Right lung (tissue), 5 donors: ENCODE results near the gene PTOV1. TPM values are rescaled to one million over a fixed set of nuclear protein-coding genes. Genes with fewer than 3 reads are reported as not detected.

Experiments used
- DNase-seq, 2 donors: peaks; one replicate each; pipeline ENCODE4 v3.0.0-alpha.2; 2013
- polyA plus RNA-seq, 5 donors: library from polyadenylated mRNA; unstranded; fragments of 120-200 nt; gene quantifications; one replicate each; pipeline versions ENCODE4 v1.2.1 to v1.2.3, GENCODE V29; 2013; ENCODE audit warnings: inconsistent platforms in 1 of 5, low replicate concordance in 1 of 5; ENCODE audit not compliant: insufficient read length in 5 of 5, insufficient read depth in 1 of 5

PTOV1 gene
- polyA plus RNA-seq, 5 donors, result 207 to 317 (median 259) TPM

DNA sequence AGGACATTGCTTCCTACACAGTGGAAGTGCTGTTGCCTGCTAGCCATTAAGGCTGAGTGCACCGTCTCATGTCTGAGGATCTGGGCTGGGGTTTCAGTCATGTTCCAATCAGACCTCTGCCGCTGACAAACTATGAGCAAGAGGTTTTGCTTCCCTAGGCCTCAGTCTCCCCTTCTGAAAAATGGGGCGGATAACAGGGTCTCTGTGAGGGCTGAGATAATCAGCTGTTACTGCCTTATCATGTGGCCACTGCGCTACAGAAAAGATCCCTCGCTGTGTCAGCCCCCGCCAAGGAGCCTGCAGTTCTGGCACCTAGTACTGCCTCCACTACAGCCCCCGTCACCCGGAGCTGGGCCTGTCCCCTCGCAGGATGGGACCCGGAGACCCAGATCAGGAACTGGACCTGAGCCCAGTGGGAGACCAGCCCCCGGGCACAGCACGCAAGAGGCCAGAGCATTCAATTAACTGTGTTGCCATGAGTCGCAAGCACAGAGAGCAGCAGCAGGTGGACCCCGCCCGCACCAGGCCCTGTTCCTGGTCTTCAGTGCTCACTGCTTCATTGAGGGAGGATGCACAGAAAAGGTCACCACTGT, 19.4 kb downstream of the PTOV1 start:
- no peak for DNase-seq

DNA sequence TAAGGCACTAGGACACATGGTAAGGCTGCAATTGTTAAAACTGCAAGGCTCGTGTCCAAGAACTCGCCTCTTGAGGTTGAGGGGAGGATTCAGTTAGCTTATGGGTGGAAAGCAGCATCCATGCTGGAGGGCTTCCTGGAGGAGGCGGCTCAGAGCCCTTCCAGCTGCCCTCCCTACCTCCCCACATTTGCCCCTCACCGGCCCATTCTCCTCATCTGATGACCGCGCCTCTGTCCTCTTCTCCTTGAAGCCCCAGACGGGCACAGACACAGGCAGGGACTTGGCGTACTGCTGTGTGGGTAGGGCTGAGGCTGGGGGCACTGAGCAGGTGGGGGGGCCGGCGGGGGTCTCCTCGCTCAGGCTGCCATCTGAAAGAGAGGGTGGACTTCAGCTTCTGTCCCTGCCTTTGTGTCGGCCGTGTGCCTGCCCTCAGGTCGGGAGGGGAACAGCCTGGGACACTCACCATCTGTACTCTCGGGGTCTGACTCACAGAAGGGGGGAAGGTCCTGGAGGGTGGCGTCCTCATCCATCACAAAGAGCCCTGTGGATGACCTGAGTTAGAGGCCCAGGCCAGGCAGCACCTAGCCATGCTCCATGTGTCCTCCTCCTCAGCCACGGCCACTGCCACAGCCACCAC, 20.5 kb downstream of the PTOV1 start:
- DNase-seq, result no peak

DNA sequence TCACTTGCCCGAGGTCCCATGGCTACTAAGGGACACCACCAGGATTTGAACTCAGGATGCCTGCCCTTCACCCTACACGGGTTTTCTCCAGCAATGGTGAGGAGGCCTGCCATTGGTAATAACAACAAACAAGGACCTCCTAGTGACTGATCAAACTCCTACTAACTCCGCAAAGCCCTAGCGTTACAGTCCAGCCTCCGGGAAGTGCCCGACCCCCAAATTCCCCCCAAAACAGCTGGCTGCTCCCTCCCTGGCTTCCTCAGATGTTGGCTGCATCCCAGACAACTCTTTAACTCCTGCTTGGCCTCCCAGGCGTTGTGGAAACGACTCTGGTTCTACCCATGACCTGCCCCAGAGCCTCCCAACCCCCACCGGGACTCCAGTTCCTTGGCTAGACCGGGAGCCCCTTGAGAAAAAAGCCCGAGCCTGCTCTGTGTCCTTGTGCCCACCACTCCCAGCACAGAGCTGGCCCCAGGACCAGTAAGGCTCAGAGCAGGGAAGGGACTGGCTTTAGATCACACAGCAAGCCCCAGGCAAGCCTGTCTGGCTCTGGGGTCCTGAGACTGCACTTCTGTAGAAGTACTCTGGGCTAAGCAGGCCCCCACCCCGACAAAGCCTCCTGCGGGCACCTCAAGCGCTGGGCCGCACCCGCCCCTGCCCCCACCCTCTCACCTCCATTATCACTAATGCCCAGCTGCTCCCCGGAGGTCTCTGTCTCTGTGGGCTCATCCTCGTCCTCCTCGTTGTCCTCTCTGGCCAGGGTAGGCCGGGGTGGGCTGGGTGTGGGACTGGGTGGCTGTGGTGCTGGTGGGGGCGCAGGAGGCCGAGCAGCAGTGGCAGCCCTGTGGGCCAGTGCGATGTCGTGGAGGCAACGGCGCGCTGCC, 21.5 kb downstream of the PTOV1 start:
- DNase-seq, result no peak

DNA sequence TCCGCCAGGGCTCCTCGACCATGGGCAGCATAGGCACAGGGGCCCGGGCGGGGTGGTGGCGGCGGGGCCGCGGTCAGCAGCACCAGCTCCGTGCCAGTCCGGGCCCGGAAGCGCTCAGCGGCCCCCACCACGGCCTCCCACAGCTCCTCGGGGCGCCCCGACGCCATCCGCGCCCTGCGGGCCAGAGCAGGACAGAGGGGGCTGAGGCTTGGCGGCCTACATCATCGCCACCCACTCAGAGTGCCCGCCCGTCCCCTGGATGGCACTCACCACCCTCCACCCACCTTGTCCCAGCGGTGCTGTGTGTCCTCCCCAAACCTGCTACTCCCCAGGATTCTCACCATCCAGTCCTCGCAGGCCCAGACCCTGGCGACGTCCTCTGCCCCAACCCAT, 22.2 kb downstream of the PTOV1 start:
- no peak for DNase-seq

DNA sequence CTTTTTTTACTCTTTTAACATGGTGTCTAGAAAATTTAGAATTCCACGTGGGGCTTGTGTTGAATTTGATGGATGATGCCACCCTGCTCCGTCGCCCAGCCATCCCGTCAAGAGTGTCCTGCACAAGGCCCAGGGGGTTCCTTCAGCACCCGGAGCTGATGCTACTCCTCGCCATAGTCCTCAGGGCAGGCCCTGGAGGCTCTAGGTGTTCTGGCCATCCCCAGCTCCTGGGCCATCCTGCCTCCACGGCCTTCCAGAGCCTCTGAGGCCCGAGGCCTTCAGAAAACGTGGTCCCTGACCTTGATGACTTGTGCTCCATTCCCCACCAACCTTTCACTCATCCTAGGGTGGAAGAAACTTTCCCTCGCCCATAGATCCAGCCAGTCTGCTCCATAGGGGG, 22.9 kb downstream of the PTOV1 start:
- DNase-seq, result no peak

DNA sequence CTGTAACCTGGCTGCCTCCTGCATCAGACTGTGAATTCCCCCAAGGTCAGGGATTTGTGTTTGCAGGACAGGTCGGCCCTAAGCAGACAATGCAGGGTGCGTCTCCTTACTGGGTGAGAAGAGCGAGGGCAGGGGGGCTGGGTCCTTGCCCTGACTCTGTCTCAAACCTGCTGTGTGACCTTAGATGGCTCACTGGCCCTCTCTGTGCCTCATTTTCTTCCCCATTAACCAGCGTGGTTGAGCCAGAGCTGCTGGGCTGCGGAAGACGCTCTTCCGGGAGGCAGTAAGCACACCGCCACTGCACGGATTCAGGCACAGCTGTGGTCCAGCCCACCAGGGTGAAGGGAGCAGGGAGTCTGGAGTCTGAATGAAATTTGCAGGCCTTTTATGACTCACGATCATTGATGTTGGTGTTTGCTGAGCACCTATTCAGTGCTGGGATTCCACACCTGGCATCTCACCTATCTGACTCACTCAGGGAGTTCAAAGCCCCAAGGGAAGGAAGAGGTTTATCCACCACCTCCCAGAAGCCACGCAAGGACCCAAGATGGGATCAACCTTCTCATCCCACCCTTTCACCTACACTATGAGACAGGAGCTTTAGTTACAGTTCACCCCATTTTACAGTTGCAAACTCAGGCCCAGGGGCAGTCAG, 23.7 kb downstream of the PTOV1 start:
- no peak for DNase-seq

DNA sequence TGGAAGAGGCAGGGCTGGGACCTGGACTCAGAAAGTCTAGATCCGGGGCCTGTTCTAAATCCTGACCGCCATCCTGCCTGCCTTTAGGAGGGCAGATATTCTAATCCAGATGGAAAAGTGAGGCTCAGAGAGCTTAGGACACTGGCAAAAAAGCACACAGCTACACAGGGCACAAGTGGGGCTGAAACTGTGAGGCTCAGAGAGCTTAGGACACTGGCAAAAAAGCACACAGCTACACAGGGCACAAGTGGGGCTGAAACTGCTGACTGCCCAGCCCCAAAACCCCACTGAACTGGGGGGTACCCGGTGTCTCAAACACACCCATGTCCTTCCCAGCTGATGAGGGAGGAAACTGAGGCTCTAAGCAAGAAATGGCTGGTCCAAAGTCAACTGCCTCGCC, 24.2 kb downstream of the PTOV1 start:
- no peak for DNase-seq

DNA sequence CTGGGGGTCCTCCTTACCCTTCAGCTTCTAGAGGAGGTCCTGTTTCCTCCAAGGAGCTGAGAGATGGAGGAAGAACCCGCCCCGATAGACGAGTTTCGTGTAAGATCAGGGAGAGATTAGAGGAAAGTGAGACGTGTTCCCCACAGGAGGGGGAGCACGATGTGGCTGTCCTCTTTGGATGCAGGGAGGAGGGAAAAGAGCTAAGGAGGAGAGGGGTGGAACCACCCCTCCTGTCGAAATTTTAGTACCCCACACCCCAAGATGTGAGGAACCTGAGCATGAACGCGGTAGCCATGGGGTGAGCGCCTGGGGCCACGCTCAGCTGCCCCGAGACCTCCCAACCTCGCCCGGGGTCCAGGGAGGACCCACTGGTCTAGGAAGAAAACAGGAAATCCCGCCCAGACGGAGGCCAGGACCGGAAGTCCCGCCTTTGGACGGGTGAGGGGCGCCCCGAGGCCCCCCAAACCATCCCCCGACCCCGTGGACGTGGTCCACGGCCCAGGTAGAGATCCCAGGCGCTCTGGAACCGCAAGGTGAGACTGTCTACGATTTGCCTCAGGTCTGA, 25.0 kb downstream of the PTOV1 start:
- peak; percentile 62 to 67 for DNase-seq

DNA sequence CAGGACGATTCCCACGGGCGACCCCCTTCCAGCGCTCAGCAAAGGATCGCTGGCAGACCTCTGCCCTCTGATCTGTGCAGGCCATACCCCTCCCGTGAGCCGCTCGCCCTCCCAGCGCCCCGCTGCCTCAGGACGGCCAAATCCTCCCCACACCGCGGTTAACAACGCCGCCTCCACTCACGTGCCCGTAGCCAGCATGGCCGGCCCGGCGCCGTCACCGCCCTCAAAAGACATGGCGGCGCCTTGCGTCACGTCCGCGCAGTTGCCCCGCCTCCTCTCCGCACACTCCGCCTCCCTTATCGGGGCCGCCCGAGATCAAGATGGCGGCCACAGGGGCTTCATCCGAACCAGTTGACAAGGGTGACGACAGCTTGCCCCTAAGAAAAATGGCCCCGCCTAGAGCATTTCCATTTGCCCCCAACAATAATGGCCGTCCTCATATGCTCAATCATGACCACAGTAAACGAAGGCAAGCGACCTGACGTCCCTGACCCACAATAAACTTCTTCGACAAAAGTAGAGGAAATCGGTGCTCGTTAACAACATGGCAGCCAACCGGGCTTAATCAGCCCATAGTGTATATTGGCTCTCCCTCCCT, 25.6 kb downstream of the PTOV1 start:
- DNase-seq, result peak; percentile 99

DNA sequence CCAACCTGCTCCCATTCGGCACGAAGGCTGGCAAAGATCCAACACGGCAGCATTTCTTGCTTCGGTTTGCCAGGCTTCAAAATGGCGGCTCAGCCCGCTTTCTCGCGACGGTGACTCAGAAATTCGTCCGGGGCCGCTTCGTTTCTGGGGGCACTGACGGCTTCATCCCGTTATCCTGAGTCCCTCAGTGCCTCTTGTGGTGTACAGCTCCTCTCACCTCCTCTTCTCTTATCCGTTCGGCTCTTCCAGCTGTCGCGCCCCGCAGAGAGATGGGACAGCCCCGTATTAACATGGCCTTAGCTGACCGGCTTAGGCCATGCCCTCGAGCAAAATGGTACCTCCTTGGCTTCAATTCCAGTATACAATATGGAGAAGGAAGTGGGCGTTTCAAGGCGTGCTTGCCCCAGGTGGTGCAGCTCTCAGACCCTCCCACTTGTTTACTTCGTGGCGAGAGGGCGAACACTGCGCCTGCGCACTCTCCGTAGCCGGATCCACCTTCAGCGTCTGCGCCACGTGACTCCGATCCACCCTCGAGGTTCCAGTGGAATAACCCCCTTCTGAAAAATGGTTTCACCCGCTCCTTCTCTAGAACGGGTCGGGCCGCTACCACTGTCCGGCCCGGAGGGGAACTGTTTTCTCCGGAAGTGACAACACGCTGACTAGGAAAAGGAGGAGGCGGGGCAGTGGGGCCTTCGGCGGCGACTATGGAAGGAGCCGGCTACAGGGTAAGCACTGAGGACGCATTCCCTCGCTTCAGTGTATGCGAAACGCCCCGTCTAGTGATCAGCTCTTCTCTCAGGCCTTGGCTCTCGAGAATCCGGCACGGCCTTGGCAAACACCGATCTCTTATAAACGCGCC, 26.3 kb downstream of the PTOV1 start, which contains the start of the genes AKT1S1 and TBC1D17:
AKT1S1 (minus strand) TSS at position 336 of the 859 bp plus-strand sequence. CDS start 4,060 bp downstream, outside the sequence.
TBC1D17 (plus strand) TSS at position 683 of the 859 bp plus-strand sequence; CDS start at position 705, 22 bp downstream.
- DNase-seq, result peak; percentile 100

DNA sequence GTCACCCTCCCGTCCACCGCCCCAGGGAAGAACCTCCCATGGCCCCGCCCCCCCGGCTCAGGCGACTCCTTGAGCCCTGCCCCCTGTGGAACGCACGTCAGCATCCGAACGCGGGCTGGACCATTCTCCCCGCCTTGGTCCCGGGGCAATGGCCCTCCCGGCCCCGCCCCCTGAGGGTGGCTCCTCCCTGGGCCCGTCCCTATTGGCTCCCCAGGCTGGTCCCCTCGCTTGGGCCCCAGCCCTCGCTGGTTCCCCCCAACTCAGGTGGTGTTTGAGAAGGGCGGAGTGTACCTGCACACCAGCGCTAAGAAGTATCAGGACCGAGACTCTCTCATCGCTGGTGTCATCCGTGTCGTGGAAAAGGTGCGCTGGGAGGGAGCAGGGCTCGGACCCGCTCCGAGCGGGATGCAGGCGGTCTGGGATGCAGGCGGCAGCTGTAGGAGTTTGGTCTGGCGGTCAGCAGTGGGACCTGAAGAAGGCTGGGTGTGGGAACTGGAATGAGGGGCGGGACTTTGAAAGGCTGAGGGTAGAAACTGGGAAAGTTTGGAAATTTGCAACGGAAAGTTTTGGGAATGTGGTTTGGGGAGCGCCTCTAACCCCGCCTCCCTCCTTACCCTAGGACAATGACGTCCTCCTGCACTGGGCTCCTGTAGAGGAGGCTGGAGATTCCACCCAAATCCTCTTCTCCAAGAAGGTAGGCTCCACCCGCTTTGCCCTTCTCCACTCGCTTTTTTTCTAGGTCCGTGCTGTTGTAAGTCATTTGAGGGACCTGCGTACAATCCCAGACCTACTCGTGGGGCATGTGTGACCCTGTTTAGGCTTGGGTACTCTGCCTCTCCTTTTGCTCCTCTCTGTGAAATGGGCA, 27.2 kb downstream of the PTOV1 start:
- peak; percentile 98 for DNase-seq

DNA sequence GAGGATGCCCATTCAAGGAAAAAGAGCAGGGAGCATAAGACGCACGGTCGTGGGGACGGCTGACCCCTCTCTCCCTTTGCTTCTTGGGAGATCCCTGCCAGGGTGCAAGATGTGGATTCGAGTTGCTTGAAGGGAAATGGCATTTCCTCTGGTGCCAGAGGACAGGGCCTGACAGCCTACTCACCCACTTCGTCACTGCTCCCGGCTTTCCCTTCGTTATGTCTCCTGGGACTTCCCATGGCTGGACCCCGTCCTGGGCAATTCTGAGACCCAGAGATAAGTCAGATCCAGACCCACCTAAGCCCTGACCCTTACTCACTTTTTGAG, 27.7 kb downstream of the PTOV1 start:
- no peak for DNase-seq

DNA sequence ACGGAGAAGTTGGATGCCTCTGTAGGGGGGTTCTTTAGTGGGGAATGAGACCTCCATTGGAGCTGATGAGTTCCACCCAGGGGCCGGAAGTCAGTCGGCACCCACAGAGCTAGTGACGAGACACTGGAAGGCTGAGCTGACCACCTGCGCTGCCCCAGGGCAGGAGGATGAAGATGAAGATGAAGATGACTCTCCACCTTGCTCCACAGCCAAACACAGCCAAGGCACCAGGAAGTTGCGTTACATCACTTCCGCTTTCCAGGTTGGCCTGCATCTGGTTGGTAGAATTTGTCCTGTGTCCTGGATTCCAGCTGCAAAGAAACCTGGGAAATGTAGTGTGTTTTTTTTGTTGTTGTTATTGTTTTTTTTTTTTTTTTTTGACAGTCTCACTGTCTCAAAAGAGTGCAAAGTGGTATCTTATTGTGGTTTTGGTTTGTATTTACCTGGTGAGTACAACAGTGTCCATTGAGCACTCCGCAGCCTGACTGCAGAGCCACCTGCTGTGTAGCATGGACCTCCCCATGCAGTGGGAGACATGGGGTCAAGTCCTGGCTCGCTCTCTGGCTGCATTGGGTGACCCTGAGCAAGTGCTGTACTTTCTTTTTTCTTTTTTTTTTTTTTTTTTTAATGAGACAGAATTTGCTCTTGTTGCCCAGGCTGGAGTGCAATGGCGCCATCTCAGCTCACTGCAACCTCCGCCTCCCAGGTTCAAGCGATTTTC, 28.4 kb downstream of the PTOV1 start:
- no peak for DNase-seq

DNA sequence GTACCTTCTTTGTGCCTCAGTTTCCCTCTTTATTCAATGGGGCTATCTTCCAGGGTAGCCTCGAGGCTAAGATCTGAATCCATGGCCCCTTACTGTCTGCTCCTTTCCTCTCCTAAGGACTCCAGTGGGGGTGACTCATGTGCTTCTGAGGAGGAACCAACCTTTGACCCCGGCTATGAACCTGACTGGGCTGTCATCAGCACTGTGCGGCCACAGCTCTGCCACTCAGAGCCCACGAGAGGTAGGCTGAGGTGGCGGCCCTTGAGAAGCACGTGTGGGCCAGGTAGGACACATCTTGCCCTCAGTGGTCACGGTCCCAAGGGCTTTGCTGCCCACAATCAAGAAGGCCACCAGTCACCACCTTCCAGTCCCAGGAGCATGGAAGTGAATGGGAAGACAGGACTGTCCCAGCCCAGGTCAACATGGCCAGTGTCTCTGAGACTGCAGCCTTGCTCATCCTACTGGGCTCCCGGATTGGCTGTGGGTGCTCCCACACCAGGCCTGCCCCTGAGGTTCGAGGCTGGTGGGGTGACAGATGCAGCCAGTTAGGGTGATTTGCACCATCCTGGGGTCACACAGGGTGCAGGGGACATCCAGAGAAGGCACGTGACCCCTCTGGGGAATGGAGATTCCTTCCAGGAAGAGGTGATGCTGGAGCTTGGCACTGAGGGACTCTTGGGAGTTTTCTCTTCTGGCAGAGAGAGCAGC, 29.4 kb downstream of the PTOV1 start:
- DNase-seq, result no peak

DNA sequence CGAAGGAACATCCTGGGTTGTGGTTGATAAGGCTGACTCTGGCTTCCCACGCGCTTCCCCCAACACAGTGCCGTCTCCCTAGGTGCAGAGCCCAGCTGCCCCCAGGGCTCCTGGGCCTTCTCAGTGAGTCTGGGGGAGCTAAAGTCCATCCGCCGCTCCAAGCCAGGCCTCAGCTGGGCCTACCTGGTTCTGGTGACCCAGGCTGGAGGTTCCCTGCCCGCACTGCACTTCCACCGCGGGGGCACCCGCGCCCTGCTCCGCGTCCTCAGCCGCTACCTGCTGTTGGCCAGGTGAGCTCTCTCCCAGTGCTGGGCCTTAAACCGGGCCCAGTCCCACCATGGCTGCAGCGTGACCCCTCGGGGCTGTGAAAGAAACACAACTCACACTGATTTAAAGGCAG, 30.2 kb downstream of the PTOV1 start:
- no peak for DNase-seq

DNA sequence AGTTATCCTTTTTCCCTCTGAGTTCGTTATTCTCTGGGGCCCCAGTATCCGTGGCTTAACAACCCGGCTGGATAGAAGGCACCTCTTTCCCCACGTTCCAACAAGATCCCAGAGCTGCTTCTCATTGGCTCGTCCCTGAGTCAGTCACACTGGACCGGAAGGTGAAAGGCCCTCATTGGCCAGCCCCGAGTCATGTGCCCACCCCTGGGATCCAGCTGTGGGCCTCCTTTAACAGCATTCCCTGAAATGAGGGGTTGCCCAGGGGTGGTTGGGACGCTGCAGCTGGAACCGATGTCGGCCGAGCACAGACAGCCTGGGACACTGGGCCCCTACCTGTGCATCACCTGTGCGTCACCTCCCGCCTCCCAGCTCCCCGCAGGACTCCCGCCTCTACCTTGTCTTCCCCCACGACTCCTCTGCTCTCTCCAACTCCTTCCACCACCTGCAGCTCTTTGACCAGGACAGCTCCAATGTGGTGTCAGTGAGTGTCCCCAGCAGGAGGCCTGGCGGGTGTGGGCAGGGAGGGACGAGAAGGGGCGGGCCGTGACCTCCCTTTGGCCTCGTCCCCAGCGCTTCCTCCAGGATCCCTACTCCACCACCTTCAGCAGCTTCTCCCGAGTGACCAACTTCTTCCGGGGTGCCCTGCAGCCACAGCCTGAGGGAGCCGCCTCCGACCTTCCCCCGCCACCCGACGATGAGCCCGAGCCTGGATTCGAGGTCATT, 30.9 kb downstream of the PTOV1 start:
- DNase-seq, result no peak

DNA sequence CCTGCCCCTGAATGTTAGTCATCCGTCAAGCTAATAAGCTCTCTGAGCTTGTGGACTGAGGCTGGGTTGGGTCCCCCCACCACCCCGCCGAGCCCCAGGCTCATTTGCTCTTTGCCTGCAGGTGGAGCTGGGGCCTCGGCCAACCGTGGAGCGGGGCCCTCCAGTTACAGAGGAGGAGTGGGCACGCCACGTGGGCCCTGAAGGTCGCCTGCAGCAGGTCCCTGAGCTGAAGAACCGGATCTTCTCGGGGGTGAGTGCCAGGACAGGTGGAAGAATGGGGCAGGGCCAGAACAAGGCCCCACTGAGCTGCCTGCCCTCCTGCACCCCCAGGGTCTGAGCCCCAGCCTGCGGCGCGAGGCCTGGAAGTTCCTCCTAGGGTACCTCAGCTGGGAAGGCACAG, 31.7 kb downstream of the PTOV1 start:
- no peak for DNase-seq
